GM10847 (cell line): ENCODE measurements around the gene HOXA7.

Experiments
- POLR2A ChIP-seq: IDR thresholded peaks from 2 replicates; pipeline ENCODE4 v1.6.1; 2011; ENCODE audit not compliant: insufficient read length; ENCODE audit errors: extremely low read depth

The HOXA7 gene

DNA sequence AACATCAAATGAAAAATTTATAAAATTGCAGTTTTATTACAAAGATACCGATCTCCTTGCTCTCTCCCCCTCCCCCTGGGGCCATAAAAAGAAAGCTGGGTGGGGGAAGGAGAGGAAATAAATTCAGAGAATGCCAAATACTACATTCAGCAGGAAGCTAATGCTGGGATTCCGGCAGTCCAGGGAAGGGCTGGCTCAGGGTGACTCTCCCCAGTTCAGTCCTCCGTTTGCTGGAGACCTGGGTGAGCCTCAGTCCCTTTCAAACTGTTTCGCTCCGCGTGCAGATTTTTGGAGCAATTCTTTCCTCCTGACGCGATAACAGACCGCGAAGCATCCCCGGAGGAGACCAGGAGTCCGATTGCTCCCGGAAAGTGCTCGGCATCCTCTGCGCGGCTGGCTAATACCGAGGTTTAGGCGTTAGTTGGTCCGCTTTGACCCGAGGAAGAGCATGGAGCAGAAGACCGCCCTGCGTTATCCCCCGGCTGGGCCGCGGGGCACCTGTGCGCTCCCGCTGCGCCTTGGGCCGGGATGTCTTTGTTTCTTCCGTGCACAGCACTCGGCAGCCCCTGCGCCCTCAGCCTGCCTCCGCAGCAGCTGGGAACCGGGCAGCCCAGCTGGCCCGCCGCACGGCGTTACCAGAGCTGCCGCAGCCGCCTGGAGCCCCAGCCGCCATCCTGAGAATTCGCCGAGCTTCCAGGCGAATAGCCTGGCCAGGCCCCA lies 50.1 kb downstream of the HOXA7 start:
- no peak for TF ChIP-seq POLR2A

DNA sequence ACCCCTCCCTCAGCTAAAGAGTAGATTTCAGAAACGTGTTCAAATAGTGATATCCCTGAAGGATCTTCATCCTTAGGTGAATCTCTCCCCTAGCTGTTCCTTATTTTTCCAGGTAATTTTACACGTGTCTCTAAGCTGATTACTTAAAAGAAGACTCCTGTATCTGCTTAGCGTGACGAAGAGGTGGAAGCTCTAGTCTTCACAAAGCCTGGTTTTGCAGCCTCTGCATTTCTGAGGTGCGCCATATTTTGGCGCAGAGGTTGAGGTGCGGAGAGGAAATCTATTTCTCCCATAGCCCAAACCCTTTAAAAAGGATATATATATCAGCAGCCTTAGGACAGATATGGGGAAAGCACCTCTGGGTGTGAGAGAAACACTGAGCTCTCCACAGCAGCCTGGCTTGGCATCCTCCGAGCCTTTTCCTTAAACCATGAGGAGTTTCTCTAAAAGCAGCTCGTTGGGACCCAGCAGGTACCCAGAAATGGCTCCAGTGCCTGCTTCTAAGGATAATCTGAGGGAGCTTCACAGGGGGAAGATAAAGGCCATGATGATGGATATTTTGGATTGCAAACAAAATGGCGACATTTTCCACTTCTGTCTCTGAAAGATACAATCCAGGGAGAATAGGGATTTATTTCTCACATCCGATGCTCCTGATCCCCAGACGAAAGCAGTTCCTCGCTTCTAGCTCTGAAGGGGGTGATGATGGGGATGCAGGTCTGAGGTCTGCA lies 51.0 kb downstream of the HOXA7 start:
- no peak for TF ChIP-seq POLR2A

DNA sequence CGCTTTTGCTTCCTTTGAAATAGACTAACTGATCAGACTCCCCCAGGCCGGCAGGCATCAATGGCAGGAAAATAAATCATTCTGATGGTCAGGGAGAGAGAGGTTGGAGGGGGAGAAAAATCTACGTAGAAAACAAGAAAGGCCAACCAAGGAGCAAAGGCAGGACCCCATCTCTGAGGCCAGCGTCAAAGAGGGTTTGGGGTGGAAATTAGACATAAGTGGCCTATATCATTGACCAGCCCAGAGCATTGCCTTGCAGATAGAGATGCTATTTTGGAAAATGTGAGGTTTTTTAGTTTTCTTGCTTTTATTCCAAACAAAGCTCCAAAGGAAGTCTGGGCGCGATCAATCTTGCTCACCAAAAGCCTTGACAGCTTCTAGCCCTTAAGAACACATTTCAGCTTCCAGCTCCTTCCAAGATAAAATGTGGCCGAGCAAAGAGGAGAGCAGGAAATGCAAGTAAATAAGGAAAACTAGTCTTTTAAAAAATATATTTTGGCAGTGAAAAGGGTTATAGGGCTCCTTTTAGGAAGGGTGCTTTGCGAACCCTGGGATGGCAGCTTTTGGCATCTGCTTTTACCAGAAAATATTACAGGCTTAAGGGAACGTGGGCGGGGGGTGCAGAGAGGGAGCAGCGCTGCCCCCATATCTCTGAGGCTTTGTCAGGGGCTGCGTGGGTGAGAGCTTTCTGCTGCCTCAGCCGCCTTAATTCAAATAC lies 52.0 kb downstream of the HOXA7 start:
- no peak for TF ChIP-seq POLR2A
